ENCODE results near the gene TADA2A. TPM values are rescaled to one million over a fixed set of nuclear protein-coding genes. Genes with fewer than 3 reads are reported as not detected.

Gene TADA2A
- total RNA-seq, 1 donor from 2014 or later = 28.9 TPM

GRCh38 chr17:37483311-37484039 lies 76.8 kb downstream of the TADA2A start:
- H3K27ac Mint-ChIP-seq = peak overlapping the region; percentile 2
- DNase-seq (ENCODE audit: low spot score in 2 of 2, unreplicated experiment in 2 of 2) = no peak
- no peaks in the 10 kb centered on the region for H3K27me3 Mint-ChIP-seq (ENCODE audit: low read depth)
- H3K36me3 Mint-ChIP-seq = peaks cover 15% of the 10 kb centered on the region
- H3K4me3 Mint-ChIP-seq = no peak overlapping the region
- no peaks in the 10 kb centered on the region for H3K9me3 Mint-ChIP-seq
- TF ChIP-seq CTCF (IDR thresholded peaks at IDR 0.05; ENCODE audit: unreplicated experiment) = no peak
- peaks cover 32% of the 10 kb centered on the region for H3K4me1 Mint-ChIP-seq

GRCh38 chr17:37485938-37486570 lies 79.4 kb downstream of the TADA2A start:
- no peak for DNase-seq (ENCODE audit: low spot score in 2 of 2, unreplicated experiment in 2 of 2)
- Mint-ChIP-seq H3K9me3 (no peaks in the 10 kb centered on the region), H3K36me3 (peaks cover 1% of the 10 kb centered on the region), H3K4me1 (peaks cover 45% of the 10 kb centered on the region), H3K4me3 (no peak overlapping the region), H3K27me3 (ENCODE audit: low read depth) (no peaks in the 10 kb centered on the region), H3K27ac (no peak overlapping the region)
- no peak for TF ChIP-seq CTCF (IDR thresholded peaks at IDR 0.05; ENCODE audit: unreplicated experiment)

- Mint-ChIP-seq H3K27me3 (ENCODE audit: low read depth) (no peaks in the 10 kb centered on the region), H3K4me1 (peaks cover 59% of the 10 kb centered on the region), H3K4me3 (peak overlapping the region; percentile 86), H3K27ac (peak overlapping the region; percentile 52), H3K36me3 (no peaks in the 10 kb centered on the region), H3K9me3 (no peaks in the 10 kb centered on the region)
- no peak for TF ChIP-seq CTCF (IDR thresholded peaks at IDR 0.05; ENCODE audit: unreplicated experiment)
- DNase-seq (ENCODE audit: low spot score in 2 of 2, unreplicated experiment in 2 of 2) = no peak
Observed at GRCh38 chr17:37488009-37488604, 81.4 kb downstream of the TADA2A start.

- H3K4me3 Mint-ChIP-seq = peak overlapping the region; percentile 86
- DNase-seq (ENCODE audit: low spot score in 2 of 2, unreplicated experiment in 2 of 2) = peak; percentile 30 to 59
- no peak for TF ChIP-seq CTCF (IDR thresholded peaks at IDR 0.05; ENCODE audit: unreplicated experiment)
- H3K4me1 Mint-ChIP-seq = peaks cover 54% of the 10 kb centered on the region
- H3K27me3 Mint-ChIP-seq (ENCODE audit: low read depth) = no peaks in the 10 kb centered on the region
- H3K27ac Mint-ChIP-seq = peak overlapping the region; percentile 52
- H3K9me3 Mint-ChIP-seq = no peaks in the 10 kb centered on the region
- no peaks in the 10 kb centered on the region for H3K36me3 Mint-ChIP-seq
Observed at GRCh38 chr17:37488607-37489196, 82.0 kb downstream of the TADA2A start.

GRCh38 chr17:37489197-37490001 lies 82.7 kb downstream of the TADA2A start, which contains the start of gene DUSP14:
Gene DUSP14 (plus strand): TSS chr17:37489891. CDS start chr17:37512273, 22,382 bp downstream.
- no peaks in the 10 kb centered on the region for H3K9me3 Mint-ChIP-seq
- peak within 1 kb of the TSS; percentile 89 for H3K4me3 Mint-ChIP-seq
- H3K4me1 Mint-ChIP-seq = peaks cover 52% of the 10 kb centered on the region
- peak; percentile 80 to 84 for DNase-seq (ENCODE audit: low spot score in 2 of 2, unreplicated experiment in 2 of 2)
- H3K27me3 Mint-ChIP-seq (ENCODE audit: low read depth) = no peaks in the 10 kb centered on the region
- H3K27ac Mint-ChIP-seq = peak within 1 kb of the TSS; percentile 93
- H3K36me3 Mint-ChIP-seq = no peaks in the 10 kb centered on the region
- no peak for TF ChIP-seq CTCF (IDR thresholded peaks at IDR 0.05; ENCODE audit: unreplicated experiment)

Data from mesothelial cell of epicardium (in vitro differentiated cells).